LNCAP (cell line): Measurements from ENCODE around the gene RCSD1.

Experiments
- TF ChIP-seq, protein P1 (sequence below): fragments of 450-650 bp; IDR thresholded peaks from 2 replicates; pipeline ENCODE4 v1.5.1; 2017; ENCODE audit warnings: mild to moderate bottlenecking

RCSD1 gene

DNA sequence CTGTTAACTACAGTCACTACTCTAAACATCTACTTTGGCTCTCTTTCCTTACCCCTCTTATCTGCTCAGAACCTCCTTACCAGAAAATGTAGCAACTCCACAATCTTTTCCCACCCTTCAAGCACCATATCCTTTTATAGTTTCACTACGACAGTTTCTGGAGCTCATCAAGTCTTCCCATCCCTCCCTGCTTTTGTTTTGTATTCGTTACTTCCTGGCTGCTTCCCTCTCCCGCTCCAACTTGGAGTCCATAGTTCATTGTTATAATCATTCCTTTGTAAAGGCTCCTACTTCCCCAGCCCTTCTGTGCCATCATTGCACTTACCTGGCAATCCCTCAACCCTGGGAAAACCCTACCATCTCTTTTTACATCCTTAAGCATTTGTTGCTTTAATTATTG, 109.7 kb downstream of the RCSD1 start:
- TF ChIP-seq, protein P1, sequence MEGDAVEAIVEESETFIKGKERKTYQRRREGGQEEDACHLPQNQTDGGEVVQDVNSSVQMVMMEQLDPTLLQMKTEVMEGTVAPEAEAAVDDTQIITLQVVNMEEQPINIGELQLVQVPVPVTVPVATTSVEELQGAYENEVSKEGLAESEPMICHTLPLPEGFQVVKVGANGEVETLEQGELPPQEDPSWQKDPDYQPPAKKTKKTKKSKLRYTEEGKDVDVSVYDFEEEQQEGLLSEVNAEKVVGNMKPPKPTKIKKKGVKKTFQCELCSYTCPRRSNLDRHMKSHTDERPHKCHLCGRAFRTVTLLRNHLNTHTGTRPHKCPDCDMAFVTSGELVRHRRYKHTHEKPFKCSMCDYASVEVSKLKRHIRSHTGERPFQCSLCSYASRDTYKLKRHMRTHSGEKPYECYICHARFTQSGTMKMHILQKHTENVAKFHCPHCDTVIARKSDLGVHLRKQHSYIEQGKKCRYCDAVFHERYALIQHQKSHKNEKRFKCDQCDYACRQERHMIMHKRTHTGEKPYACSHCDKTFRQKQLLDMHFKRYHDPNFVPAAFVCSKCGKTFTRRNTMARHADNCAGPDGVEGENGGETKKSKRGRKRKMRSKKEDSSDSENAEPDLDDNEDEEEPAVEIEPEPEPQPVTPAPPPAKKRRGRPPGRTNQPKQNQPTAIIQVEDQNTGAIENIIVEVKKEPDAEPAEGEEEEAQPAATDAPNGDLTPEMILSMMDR, result no peak

DNA sequence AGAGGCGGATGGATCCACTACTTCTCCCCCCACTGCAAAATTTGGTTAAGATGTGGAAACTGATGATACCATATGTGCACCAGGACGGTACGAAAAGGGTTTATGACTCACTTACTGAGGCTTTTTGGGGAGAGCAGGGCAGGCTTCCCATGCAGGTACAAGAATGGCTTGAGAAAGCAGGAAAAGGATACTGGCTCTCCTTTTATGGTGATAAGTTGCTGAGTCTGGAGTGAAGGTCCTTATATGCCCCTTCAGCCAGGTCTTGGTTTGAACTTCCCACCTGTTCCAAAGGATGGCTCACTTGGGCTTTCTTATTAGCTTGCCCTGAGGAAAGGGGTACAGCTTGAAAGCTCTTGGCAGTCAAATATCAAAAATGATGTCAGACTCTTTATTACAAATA, 114.9 kb downstream of the RCSD1 start:
- TF ChIP-seq, protein P1, result no peak

DNA sequence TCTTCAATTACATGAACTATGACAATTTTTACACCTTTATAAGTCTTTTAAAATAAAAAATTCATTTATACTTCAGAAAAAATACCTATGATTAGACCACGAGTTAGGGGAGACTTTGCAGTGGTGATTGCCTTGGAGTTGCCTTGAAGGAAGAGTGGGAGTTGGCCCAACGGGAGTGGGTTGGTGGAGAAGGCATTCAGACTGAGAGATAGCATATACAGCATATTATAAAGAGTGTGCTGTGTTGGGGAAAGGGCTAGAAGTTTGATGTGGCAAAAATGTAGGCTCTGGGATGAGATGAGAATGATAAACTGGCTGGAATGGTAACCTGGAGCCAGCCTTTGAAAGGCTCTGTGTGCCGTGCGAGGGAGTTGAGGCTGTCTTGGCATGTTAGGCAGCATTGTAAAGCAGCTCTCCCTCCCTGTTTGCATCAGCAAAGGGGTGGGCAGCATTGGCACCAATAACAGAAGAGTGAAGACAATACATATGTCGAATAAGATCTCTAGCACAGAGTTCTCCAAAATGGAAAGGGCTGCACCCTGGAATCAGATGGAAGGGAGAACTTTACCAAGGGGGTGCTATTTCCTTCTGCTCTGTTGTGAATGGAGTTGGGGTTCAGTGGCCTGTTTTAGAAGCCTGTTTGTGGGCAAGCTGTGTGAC, 116.1 kb downstream of the RCSD1 start:
- TF ChIP-seq, protein P1, result no peak

DNA sequence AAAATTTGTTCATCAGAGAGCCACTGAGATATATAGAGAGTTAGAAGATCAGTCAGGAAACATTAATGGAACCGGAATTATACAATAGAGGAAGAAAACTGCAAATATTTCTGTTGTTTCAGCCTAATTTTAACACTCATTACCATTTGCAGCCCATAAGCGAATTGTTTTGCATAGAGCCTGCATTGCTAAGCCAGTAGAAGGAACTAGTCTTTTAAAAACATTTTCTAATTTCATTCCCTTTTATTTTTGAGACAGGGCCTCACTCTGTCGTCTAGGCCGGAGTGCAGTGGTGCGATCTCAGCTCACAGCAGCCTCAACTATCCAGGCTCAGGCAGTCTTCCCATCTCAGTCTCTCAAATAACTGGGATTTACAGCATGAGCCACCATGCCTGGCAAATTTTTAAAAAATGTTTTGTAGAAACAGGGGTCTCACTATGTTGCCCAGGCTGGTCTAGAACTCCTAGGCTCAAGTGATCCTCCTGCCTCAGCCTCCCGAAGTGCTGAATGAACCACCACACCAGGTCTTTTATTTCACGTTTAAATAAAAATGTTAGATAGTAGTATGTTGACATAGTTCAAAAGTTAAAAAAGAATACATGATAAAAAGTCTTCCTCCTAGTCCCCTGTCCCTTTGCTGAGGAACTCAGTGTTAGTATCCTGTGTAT, 117.1 kb downstream of the RCSD1 start:
- TF ChIP-seq, protein P1, result no peak

DNA sequence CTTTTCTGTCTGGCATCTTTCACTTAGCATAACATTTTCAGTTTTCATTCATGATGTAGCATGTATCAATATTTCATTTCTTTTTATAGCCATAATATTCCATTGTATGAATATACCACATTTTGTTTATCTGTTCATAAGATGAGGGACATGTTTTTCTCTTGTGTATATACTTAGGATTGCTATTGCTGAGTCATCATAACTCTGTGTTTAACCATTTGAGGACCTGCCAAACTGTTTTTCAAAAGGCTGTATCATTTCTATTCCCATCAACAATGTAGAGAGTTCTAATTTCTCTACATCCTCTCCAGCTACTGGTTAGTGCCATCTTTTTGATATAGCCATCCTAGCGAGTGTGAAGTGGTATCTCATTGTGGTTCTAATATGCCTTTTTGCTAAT, 118.0 kb downstream of the RCSD1 start:
- TF ChIP-seq, protein P1, result no peak

DNA sequence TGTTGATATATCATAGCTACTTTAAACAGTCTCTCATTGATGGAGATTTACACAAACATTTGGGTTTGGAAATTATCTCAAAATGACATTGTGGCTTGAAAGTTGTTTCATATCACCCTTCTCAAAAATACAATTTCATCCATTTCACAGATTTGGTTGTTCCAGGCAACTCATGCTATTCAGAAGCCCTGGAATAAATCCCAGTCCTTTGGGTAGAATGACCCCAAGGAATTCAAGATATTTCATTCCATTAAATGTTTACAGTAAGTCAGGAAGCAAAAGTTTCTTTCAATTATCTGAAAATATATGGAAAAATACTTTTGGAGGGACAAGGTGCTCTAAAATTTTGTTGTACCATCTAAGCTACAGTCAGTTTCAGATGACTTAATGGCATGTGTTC, 118.9 kb downstream of the RCSD1 start:
- TF ChIP-seq, protein P1, result no peak

DNA sequence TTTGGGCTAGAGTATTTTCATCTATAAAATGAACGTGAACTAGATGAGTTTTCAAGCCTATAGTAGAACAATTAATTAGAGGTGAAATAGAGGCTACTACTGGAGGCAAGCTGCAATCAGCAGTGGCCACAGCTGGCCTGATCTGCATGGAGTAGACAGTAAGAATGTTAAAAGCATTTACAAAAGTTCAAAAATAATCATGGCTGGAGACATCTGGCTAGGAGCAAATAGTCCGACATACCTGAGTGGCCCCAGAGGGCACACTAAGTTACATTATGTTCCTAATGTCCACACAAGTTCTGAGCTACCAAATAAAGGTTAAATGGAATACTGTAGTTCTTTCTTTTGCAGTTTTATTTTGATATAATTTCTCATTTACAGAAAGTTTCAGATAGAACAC, 119.7 kb downstream of the RCSD1 start:
- TF ChIP-seq, protein P1, result no peak
